GM23338 (cell line): ENCODE results near the gene CIRBP. TPM values are rescaled to one million over a fixed set of nuclear protein-coding genes. Genes with fewer than 3 reads are reported as not detected.

Experiments used
- ATAC-seq: fragments of 200-7000 bp; cut with Tn5 transposase; 3 replicates; pipeline ENCODE4 v1.9.1; 2020
- DNase-seq: peaks from one replicate; pipeline ENCODE4 v3.0.0-alpha.2; 2015; ENCODE audit warnings: low spot score
- H2AFZ ChIP-seq: fragments of 200-600 bp; sonication (generic); 2 replicates; pipeline ENCODE4 v1.8.0; 2016; ENCODE audit warnings: antibody characterized with exemption, mild to moderate bottlenecking, moderate library complexity
- H3F3A ChIP-seq: fragments of 200-600 bp; sonication (generic); replicated peaks from 2 replicates; pipeline ENCODE4 v1.8.0; 2017; ENCODE audit warnings: antibody characterized with exemption, mixed run types, low read depth
- H3K27ac ChIP-seq: fragments of 200-600 bp; sonication (generic); 2 replicates; pipeline ENCODE4 v1.6.1; 2016; ENCODE audit warnings: low read depth
- H3K27me3 ChIP-seq: fragments of 200-600 bp; sonication (generic); 2 replicates; pipeline ENCODE4 v1.8.0; 2016; ENCODE audit warnings: mild to moderate bottlenecking, mixed run types, moderate library complexity; ENCODE audit not compliant: insufficient read depth
- H3K36me3 ChIP-seq: fragments of 200-600 bp; sonication (generic); 2 replicates; pipeline ENCODE4 v1.8.0; 2016; ENCODE audit warnings: mild to moderate bottlenecking; ENCODE audit not compliant: insufficient read depth
- H3K4me1 ChIP-seq: fragments of 200-600 bp; sonication (generic); 2 replicates; pipeline ENCODE4 v1.8.0; 2016; ENCODE audit warnings: mild to moderate bottlenecking, moderate library complexity; ENCODE audit not compliant: insufficient read depth
- H3K4me2 ChIP-seq: fragments of 200-600 bp; sonication (generic); 2 replicates; pipeline ENCODE4 v1.7.1; 2017; ENCODE audit warnings: mixed run types
- H3K4me3 ChIP-seq: fragments of 200-600 bp; sonication (generic); 2 replicates; pipeline ENCODE4 v1.6.1; 2016; ENCODE audit warnings: mixed run types
- H3K79me2 ChIP-seq: fragments of 200-600 bp; sonication (generic); replicated peaks from 2 replicates; pipeline ENCODE4 v1.8.0; 2017; ENCODE audit warnings: mild to moderate bottlenecking; ENCODE audit not compliant: insufficient read depth
- H3K9me2 ChIP-seq: fragments of 200-600 bp; sonication (generic); 2 replicates; pipeline ENCODE4 v1.8.0; 2017; ENCODE audit not compliant: insufficient read depth
- H4K20me1 ChIP-seq: fragments of 200-600 bp; sonication (generic); replicated peaks from 2 replicates; pipeline ENCODE4 v1.8.0; 2017; ENCODE audit warnings: mild to moderate bottlenecking; ENCODE audit not compliant: insufficient read depth
- H3K27ac Mint-ChIP-seq: 2 replicates; pipeline ENCODE4 v1.8.0; 2020; ENCODE audit warnings: inconsistent platforms, mild to moderate bottlenecking, moderate library complexity, mixed read lengths
- H3K27me3 Mint-ChIP-seq: 3 replicates; pipeline ENCODE4 v1.8.0; 2022; ENCODE audit warnings: low read depth, mild to moderate bottlenecking, moderate library complexity, mixed read lengths, inconsistent platforms; ENCODE audit not compliant: insufficient read depth, poor library complexity
- H3K36me3 Mint-ChIP-seq: 3 replicates; pipeline ENCODE4 v1.8.0; 2021; ENCODE audit warnings: low read depth, mild to moderate bottlenecking, inconsistent platforms, moderate library complexity, mixed read lengths
- H3K4me1 Mint-ChIP-seq: 3 replicates; pipeline ENCODE4 v1.8.0; 2020; ENCODE audit warnings: mild to moderate bottlenecking, inconsistent platforms, mixed read lengths
- H3K4me3 Mint-ChIP-seq: 3 replicates; pipeline ENCODE4 v1.8.0; 2021; ENCODE audit warnings: moderate library complexity, mild to moderate bottlenecking, inconsistent platforms, mixed read lengths
- H3K9me3 Mint-ChIP-seq: 3 replicates; pipeline ENCODE4 v1.8.0; 2020; ENCODE audit warnings: moderate library complexity, mild to moderate bottlenecking, inconsistent platforms, mixed read lengths
- CREB1 ChIP-seq: fragments of 250-450 bp; sonication (Bioruptor Pico); IDR thresholded peaks from 2 replicates; pipeline ENCODE4 v1.5.0; 2020; ENCODE audit warnings: low read depth, mild to moderate bottlenecking, moderate library complexity
- EZH2 ChIP-seq: fragments of 200-600 bp; sonication (generic); IDR thresholded peaks from one replicate; pipeline ENCODE4 v1.8.0; 2017; ENCODE audit warnings: antibody characterized with exemption, mild to moderate bottlenecking, low read depth; ENCODE audit not compliant: unreplicated experiment
- EZH2phosphoT487 ChIP-seq: fragments of 200-600 bp; sonication (generic); IDR thresholded peaks from one replicate; pipeline ENCODE4 v1.8.1; 2018; ENCODE audit warnings: antibody characterized with exemption; ENCODE audit not compliant: unreplicated experiment
- JUNB ChIP-seq: IDR thresholded peaks from one replicate; pipeline ENCODE4 v1.6.1; 2016; ENCODE audit warnings: antibody characterized with exemption; ENCODE audit not compliant: unreplicated experiment
- NANOG ChIP-seq: IDR thresholded peaks from 2 replicates; pipeline ENCODE4 v1.6.1; 2016; ENCODE audit warnings: antibody characterized with exemption, borderline replicate concordance
- POLR2AphosphoS5 ChIP-seq: IDR thresholded peaks from 2 replicates; pipeline ENCODE4 v1.6.1; 2016; ENCODE audit warnings: antibody characterized with exemption, low read depth
- STAT1 ChIP-seq: IDR thresholded peaks from one replicate; pipeline ENCODE4 v1.6.1; 2016; ENCODE audit warnings: antibody characterized with exemption; ENCODE audit not compliant: unreplicated experiment
- ZNF114 ChIP-seq: fragments of 250-450 bp; sonication (Bioruptor Pico); IDR thresholded peaks from 2 replicates; pipeline ENCODE4 v1.5.0; 2020; ENCODE audit warnings: mild to moderate bottlenecking, moderate library complexity
- ZNF331 ChIP-seq: fragments of 250-450 bp; sonication (Bioruptor Pico); IDR thresholded peaks from 2 replicates; pipeline ENCODE4 v1.5.0; 2020; ENCODE audit warnings: low read depth, mild to moderate bottlenecking, moderate library complexity
- polyA plus RNA-seq: library from polyadenylated mRNA; unstranded; fragments of >200 nt; fragmentation: Nextera tagmentation; extraction: Ambion mirVana; gene quantifications from 2 replicates; pipeline ENCODE4 v1.2.1, GENCODE V29; 2016
- total RNA-seq: library from RNA; depleted of rRNA; stranded (reverse); fragments of >200 nt; shearing (Covaris generic); gene quantifications from 2 replicates; pipeline ENCODE4 v1.2.3, GENCODE V29; 2014
- TF ChIP-seq, protein P1 (sequence below): IDR thresholded peaks from one replicate; pipeline ENCODE4 v1.6.1; 2018; ENCODE audit warnings: antibody characterized with exemption; ENCODE audit not compliant: unreplicated experiment
- TF ChIP-seq, protein P2 (sequence below), 2 experiments: fragments of 200-600 bp in 1 of 2; sonication (generic) in 1 of 2; conservative IDR thresholded peaks; 2 replicates each; pipeline versions ENCODE4 v1.5.1 to v1.6.1; 2016 to 2017; ENCODE audit warnings: antibody characterized with exemption in 2 of 2, low read depth in 2 of 2, mild to moderate bottlenecking in 2 of 2, moderate library complexity in 1 of 2
- TF ChIP-seq, protein P3 (sequence below): fragments of 250-450 bp; sonication (Bioruptor Pico); IDR thresholded peaks from 2 replicates; pipeline ENCODE4 v1.5.0; 2020; ENCODE audit warnings: mild to moderate bottlenecking, moderate library complexity
- TF ChIP-seq, protein P4 (sequence below): IDR thresholded peaks from 2 replicates; pipeline ENCODE4 v1.6.1; 2016; ENCODE audit warnings: antibody characterized with exemption

The CIRBP gene
- total and polyA plus RNA-seq, 2 experiments from 2014 or later = 153 to 202 TPM

DNA sequence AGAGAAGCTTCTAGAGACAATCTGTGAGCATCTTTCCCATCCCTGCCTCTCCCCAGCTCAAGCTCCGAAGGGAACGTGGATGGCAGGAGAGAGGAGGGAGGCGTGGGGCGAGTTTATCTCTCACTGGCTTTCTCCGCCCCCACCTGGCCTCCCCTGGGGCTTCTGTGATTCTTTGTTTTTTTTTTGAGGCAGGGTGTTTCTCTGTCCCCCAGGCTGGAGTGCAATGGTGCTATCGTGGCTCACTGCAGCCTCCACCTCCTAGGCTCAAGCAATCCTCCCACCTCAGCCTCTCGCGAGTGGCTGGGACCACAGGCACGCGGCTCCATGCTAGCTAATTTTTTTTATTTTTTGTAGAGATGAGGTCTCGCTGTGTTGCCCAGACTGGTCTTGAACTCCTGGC, 39.6 kb downstream of the CIRBP start:
- no peak for ATAC-seq

More for the DNA sequence above, 39.6 kb downstream of the CIRBP start:
- no peak for DNase-seq
- H3K4me2 ChIP-seq = no peak overlapping the region
- H3K27me3 ChIP-seq = no peaks in the 10 kb centered on the region
- H3K36me3 ChIP-seq = no peaks in the 10 kb centered on the region
- H3K36me3 Mint-ChIP-seq = no peaks in the 10 kb centered on the region
- H3K27ac Mint-ChIP-seq = no peak overlapping the region
- no peaks in the 10 kb centered on the region for H3K79me2 ChIP-seq
- H4K20me1 ChIP-seq = no peaks in the 10 kb centered on the region
- TF ChIP-seq NANOG = no peak
- TF ChIP-seq POLR2AphosphoS5 = no peak
- TF ChIP-seq, protein P1, sequence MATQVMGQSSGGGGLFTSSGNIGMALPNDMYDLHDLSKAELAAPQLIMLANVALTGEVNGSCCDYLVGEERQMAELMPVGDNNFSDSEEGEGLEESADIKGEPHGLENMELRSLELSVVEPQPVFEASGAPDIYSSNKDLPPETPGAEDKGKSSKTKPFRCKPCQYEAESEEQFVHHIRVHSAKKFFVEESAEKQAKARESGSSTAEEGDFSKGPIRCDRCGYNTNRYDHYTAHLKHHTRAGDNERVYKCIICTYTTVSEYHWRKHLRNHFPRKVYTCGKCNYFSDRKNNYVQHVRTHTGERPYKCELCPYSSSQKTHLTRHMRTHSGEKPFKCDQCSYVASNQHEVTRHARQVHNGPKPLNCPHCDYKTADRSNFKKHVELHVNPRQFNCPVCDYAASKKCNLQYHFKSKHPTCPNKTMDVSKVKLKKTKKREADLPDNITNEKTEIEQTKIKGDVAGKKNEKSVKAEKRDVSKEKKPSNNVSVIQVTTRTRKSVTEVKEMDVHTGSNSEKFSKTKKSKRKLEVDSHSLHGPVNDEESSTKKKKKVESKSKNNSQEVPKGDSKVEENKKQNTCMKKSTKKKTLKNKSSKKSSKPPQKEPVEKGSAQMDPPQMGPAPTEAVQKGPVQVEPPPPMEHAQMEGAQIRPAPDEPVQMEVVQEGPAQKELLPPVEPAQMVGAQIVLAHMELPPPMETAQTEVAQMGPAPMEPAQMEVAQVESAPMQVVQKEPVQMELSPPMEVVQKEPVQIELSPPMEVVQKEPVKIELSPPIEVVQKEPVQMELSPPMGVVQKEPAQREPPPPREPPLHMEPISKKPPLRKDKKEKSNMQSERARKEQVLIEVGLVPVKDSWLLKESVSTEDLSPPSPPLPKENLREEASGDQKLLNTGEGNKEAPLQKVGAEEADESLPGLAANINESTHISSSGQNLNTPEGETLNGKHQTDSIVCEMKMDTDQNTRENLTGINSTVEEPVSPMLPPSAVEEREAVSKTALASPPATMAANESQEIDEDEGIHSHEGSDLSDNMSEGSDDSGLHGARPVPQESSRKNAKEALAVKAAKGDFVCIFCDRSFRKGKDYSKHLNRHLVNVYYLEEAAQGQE = no peak
- TF ChIP-seq, protein P2, sequence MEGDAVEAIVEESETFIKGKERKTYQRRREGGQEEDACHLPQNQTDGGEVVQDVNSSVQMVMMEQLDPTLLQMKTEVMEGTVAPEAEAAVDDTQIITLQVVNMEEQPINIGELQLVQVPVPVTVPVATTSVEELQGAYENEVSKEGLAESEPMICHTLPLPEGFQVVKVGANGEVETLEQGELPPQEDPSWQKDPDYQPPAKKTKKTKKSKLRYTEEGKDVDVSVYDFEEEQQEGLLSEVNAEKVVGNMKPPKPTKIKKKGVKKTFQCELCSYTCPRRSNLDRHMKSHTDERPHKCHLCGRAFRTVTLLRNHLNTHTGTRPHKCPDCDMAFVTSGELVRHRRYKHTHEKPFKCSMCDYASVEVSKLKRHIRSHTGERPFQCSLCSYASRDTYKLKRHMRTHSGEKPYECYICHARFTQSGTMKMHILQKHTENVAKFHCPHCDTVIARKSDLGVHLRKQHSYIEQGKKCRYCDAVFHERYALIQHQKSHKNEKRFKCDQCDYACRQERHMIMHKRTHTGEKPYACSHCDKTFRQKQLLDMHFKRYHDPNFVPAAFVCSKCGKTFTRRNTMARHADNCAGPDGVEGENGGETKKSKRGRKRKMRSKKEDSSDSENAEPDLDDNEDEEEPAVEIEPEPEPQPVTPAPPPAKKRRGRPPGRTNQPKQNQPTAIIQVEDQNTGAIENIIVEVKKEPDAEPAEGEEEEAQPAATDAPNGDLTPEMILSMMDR (conservative IDR thresholded peaks at IDR 0.05; ENCODE audit: low read depth in 2 of 2) = no peak
- TF ChIP-seq, protein P3, sequence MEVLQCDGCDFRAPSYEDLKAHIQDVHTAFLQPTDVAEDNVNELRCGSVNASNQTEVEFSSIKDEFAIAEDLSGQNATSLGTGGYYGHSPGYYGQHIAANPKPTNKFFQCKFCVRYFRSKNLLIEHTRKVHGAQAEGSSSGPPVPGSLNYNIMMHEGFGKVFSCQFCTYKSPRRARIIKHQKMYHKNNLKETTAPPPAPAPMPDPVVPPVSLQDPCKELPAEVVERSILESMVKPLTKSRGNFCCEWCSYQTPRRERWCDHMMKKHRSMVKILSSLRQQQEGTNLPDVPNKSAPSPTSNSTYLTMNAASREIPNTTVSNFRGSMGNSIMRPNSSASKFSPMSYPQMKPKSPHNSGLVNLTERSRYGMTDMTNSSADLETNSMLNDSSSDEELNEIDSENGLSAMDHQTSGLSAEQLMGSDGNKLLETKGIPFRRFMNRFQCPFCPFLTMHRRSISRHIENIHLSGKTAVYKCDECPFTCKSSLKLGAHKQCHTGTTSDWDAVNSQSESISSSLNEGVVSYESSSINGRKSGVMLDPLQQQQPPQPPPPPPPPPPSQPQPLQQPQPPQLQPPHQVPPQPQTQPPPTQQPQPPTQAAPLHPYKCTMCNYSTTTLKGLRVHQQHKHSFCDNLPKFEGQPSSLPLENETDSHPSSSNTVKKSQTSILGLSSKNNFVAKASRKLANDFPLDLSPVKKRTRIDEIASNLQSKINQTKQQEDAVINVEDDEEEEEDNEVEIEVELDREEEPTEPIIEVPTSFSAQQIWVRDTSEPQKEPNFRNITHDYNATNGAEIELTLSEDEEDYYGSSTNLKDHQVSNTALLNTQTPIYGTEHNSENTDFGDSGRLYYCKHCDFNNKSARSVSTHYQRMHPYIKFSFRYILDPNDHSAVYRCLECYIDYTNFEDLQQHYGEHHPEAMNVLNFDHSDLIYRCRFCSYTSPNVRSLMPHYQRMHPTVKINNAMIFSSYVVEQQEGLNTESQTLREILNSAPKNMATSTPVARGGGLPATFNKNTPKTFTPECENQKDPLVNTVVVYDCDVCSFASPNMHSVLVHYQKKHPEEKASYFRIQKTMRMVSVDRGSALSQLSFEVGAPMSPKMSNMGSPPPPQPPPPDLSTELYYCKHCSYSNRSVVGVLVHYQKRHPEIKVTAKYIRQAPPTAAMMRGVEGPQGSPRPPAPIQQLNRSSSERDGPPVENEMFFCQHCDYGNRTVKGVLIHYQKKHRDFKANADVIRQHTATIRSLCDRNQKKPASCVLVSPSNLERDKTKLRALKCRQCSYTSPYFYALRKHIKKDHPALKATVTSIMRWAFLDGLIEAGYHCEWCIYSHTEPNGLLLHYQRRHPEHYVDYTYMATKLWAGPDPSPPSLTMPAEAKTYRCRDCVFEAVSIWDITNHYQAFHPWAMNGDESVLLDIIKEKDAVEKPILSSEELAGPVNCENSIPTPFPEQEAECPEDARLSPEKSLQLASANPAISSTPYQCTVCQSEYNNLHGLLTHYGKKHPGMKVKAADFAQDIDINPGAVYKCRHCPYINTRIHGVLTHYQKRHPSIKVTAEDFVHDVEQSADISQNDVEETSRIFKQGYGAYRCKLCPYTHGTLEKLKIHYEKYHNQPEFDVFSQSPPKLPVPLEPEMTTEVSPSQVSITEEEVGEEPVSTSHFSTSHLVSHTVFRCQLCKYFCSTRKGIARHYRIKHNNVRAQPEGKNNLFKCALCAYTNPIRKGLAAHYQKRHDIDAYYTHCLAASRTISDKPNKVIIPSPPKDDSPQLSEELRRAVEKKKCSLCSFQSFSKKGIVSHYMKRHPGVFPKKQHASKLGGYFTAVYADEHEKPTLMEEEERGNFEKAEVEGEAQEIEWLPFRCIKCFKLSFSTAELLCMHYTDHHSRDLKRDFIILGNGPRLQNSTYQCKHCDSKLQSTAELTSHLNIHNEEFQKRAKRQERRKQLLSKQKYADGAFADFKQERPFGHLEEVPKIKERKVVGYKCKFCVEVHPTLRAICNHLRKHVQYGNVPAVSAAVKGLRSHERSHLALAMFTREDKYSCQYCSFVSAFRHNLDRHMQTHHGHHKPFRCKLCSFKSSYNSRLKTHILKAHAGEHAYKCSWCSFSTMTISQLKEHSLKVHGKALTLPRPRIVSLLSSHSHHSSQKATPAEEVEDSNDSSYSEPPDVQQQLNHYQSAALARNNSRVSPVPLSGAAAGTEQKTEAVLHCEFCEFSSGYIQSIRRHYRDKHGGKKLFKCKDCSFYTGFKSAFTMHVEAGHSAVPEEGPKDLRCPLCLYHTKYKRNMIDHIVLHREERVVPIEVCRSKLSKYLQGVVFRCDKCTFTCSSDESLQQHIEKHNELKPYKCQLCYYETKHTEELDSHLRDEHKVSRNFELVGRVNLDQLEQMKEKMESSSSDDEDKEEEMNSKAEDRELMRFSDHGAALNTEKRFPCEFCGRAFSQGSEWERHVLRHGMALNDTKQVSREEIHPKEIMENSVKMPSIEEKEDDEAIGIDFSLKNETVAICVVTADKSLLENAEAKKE (CRISPR knock-in tag) = no peak
- no peak for TF ChIP-seq CREB1
- TF ChIP-seq STAT1 = no peak
- TF ChIP-seq, protein P4, sequence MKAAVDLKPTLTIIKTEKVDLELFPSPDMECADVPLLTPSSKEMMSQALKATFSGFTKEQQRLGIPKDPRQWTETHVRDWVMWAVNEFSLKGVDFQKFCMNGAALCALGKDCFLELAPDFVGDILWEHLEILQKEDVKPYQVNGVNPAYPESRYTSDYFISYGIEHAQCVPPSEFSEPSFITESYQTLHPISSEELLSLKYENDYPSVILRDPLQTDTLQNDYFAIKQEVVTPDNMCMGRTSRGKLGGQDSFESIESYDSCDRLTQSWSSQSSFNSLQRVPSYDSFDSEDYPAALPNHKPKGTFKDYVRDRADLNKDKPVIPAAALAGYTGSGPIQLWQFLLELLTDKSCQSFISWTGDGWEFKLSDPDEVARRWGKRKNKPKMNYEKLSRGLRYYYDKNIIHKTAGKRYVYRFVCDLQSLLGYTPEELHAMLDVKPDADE = no peak
- no peak for TF ChIP-seq ZNF114 (CRISPR knock-in tag)
- no peak for TF ChIP-seq JUNB
- no peak for TF ChIP-seq EZH2phosphoT487
- TF ChIP-seq EZH2 = no peak
- no peak for TF ChIP-seq ZNF331 (CRISPR knock-in tag)
- H3F3A ChIP-seq = 0 out of 2 replicates have a peak, but pooled peaks cover 2% of the 10 kb centered on the region
- no peak overlapping the region for H3K27ac ChIP-seq
- H3K9me3 Mint-ChIP-seq = no peaks in the 10 kb centered on the region
- H3K4me1 Mint-ChIP-seq = no peaks in the 10 kb centered on the region
- H3K4me3 Mint-ChIP-seq = no peak overlapping the region
- H3K4me1 ChIP-seq = no peaks in the 10 kb centered on the region
- H3K9me2 ChIP-seq = no peaks in the 10 kb centered on the region
- peaks cover 8% of the 10 kb centered on the region for H3K27me3 Mint-ChIP-seq
- no peak overlapping the region for H3K4me3 ChIP-seq
- no peak overlapping the region for H2AFZ ChIP-seq
